Measurements from ENCODE around the gene IER2.

GRCh38 chr19:13146763-13147563 is 3.2 kb upstream of the IER2 start:
- TF ChIP-seq CTCF (IDR thresholded peaks at IDR 0.05; ENCODE audit: poor library complexity) (no peak), EZH2 (IDR thresholded peaks at IDR 0.05; ENCODE audit: borderline replicate concordance) (no peak)
